ENCODE data around the gene MEIOB.
A peak's percentile ranks its signal among the peaks of the same experiment; 100 is the strongest.
"Not testable (repeated sequence)": the region's sequence is repeated elsewhere in the genome, so short reads cannot be mapped to it uniquely, and the experiment has no call there.

The MEIOB gene

GRCh38 chr16:1907226-1907860 lies 35.4 kb upstream of the MEIOB start:
- no peak for DNase-seq (ENCODE audit: low spot score)

- DNase-seq (ENCODE audit: low spot score) = no peak
Observed at GRCh38 chr16:1906846-1907165, 34.8 kb upstream of the MEIOB start.

- no peak for DNase-seq (ENCODE audit: low spot score)
Observed at GRCh38 chr16:1906055-1906845, 34.3 kb upstream of the MEIOB start.

- no peak for DNase-seq (ENCODE audit: low spot score)
Observed at GRCh38 chr16:1903845-1904840, 32.2 kb upstream of the MEIOB start.

- DNase-seq (ENCODE audit: low spot score) = no peak
Observed at GRCh38 chr16:1903220-1903574, 31.2 kb upstream of the MEIOB start.

GRCh38 chr16:1902547-1903219 lies 30.7 kb upstream of the MEIOB start:
- no peak for DNase-seq (ENCODE audit: low spot score)

- no peak for DNase-seq (ENCODE audit: low spot score)
Observed at GRCh38 chr16:1900452-1900774, 28.4 kb upstream of the MEIOB start.

GRCh38 chr16:1899641-1900451 lies 27.9 kb upstream of the MEIOB start:
- DNase-seq (ENCODE audit: low spot score) = no peak

GRCh38 chr16:1897692-1898091 lies 25.7 kb upstream of the MEIOB start:
- not testable (repeated sequence) for DNase-seq (ENCODE audit: low spot score)

- no peak for DNase-seq (ENCODE audit: low spot score)
Observed at GRCh38 chr16:1895949-1896675, 24.1 kb upstream of the MEIOB start.

- no peak for DNase-seq (ENCODE audit: low spot score)
Observed at GRCh38 chr16:1895068-1895467, 23.1 kb upstream of the MEIOB start.

GRCh38 chr16:1890708-1891050 lies 18.7 kb upstream of the MEIOB start:
- DNase-seq (ENCODE audit: low spot score) = no peak

GRCh38 chr16:1890024-1890707 lies 18.2 kb upstream of the MEIOB start:
- DNase-seq (ENCODE audit: low spot score) = no peak

GRCh38 chr16:1887711-1888354 lies 15.9 kb upstream of the MEIOB start:
- no peak for DNase-seq (ENCODE audit: low spot score)

GRCh38 chr16:1884889-1885288 lies 12.9 kb upstream of the MEIOB start:
- no peak for DNase-seq (ENCODE audit: low spot score)

- peak; percentile 14 for DNase-seq (ENCODE audit: low spot score)
Observed at GRCh38 chr16:1884155-1884760, 12.3 kb upstream of the MEIOB start.

- not testable (repeated sequence) for DNase-seq (ENCODE audit: low spot score)
Observed at GRCh38 chr16:1881172-1881571, 9.2 kb upstream of the MEIOB start.

- no peak for DNase-seq (ENCODE audit: low spot score)
Observed at GRCh38 chr16:1879477-1879876, 7.5 kb upstream of the MEIOB start.

GRCh38 chr16:1878256-1878655 lies 6.3 kb upstream of the MEIOB start:
- no peak for DNase-seq (ENCODE audit: low spot score)
